ENCODE measurements around the gene PRG3. TPM values are rescaled to one million over a fixed set of nuclear protein-coding genes. Genes with fewer than 3 reads are reported as not detected.

Gene PRG3
- total RNA-seq, 1 experiment from 2014 or later, result not detected

- no peak for ATAC-seq
- peak; percentile 65 for DNase-seq
- Histone ChIP-seq H3K9me3 (ENCODE audit: low read length) (no peaks in the 10 kb centered on the region), H3K27me3 (ENCODE audit: low read length) (peaks cover 14% of the 10 kb centered on the region; the same call in 1 of the 2 replicates), H3K4me2 (ENCODE audit: low read length) (no peak overlapping the region), H2AFZ (ENCODE audit: low read length) (no peak overlapping the region), H3K36me3 (ENCODE audit: low read depth, low read length) (no peaks in the 10 kb centered on the region), H3K9me2 (replicated peaks; ENCODE audit: low read length) (no peaks in the 10 kb centered on the region), H4K20me1 (ENCODE audit: low read length) (no peaks in the 10 kb centered on the region), H3K79me2 (ENCODE audit: low read length) (no peaks in the 10 kb centered on the region), H3K4me3 (ENCODE audit: low read length) (no peak overlapping the region), H3K27ac (ENCODE audit: low read length) (no peak overlapping the region), H3F3A (ENCODE audit: low read length, unreplicated experiment) (no peaks in the 10 kb centered on the region), H3K9ac (ENCODE audit: low read length) (no peak overlapping the region), H3K4me1 (ENCODE audit: insufficient read depth, low read length) (no peaks in the 10 kb centered on the region)
- intact Hi-C loops (cut with micrococcal nuclease), result no loop called here
- POLR2A ChIA-PET (ENCODE audit: unreplicated experiment), result no interaction called here
- TF ChIP-seq EZH2phosphoT487 (IDR thresholded peaks at IDR 0.05; ENCODE audit: borderline replicate concordance, low read length) (no peak), CTCF (conservative IDR thresholded peaks at IDR 0.05; ENCODE audit: low read depth, low read length) (no peak), EZH2 (IDR thresholded peaks at IDR 0.05; ENCODE audit: low read length, unreplicated experiment) (no peak)
- CTCF ChIA-PET, result no interaction called here
- no TSS peak for BruUV-seq (replicated peaks)
Observed at GRCh38 chr11:57379732-57380131, 1.2 kb downstream of the PRG3 start.

DNA sequence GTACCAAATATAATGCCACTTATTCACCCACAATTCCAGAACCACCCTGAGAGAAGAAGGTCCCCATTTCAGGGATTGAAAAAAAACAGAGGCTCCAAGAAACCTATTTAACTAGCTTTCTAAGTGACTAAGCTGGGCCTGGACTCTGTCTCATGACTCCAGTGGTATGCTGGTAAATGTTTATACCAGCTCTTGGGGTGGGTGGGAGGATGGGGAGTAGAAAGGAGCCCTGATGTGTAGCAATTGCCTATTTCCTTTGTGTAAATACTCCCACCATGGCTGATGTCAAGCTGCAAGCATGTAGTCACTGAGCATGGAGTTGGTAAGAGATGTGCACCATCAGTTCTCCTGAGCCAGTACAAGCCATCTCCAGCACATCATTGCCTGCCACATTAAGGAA lies 2.8 kb downstream of the PRG3 start:
- TF ChIP-seq EZH2 (IDR thresholded peaks at IDR 0.05; ENCODE audit: low read length, unreplicated experiment) (no peak), CTCF (conservative IDR thresholded peaks at IDR 0.05; ENCODE audit: low read depth, low read length) (no peak), EZH2phosphoT487 (IDR thresholded peaks at IDR 0.05; ENCODE audit: borderline replicate concordance, low read length) (no peak)
- ChIA-PET CTCF (interaction anchor here (0.6 kb wide), 1 partner anchor 78 kb away, joined by 10 read pairs; no protein-coding TSS in a partner anchor), POLR2A (ENCODE audit: unreplicated experiment) (no interaction called here)

DNA sequence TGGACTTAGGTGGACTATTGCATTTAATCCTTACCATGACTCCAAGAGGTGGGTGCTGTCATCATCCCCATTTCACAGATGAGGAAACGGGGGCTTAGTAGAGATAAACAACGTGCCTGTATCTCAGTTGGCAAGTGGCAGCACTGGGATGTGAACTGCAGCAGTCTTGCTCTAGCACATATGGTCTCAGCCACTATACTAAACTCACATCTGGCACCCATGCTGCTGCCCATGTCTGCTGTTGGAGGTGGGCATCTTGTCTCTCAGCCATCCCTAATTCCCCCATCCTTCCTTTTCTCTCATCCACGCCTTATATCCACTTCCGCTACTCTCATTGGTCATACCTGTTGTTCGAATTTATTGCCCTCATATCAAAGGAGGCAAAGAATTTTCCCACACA lies 3.8 kb downstream of the PRG3 start:
- no peak overlapping the region for H3K27ac ChIP-seq (ENCODE audit: low read length)
- DNase-seq (no peak), ATAC-seq (no peak)
- TF ChIP-seq CTCF (conservative IDR thresholded peaks at IDR 0.05; ENCODE audit: low read depth, low read length) (no peak), EZH2 (IDR thresholded peaks at IDR 0.05; ENCODE audit: low read length, unreplicated experiment) (no peak), EZH2phosphoT487 (IDR thresholded peaks at IDR 0.05; ENCODE audit: borderline replicate concordance, low read length) (no peak)
- intact Hi-C loops (cut with micrococcal nuclease), result no loop called here
- H3F3A ChIP-seq (ENCODE audit: low read length, unreplicated experiment), result no peaks in the 10 kb centered on the region
- no peak overlapping the region for H2AFZ ChIP-seq (ENCODE audit: low read length)
- BruUV-seq (replicated peaks), result no TSS peak
- H3K4me2 ChIP-seq (ENCODE audit: low read length), result no peak overlapping the region
- H3K9me2 ChIP-seq (replicated peaks; ENCODE audit: low read length), result no peaks in the 10 kb centered on the region
- no peaks in the 10 kb centered on the region for H3K4me1 ChIP-seq (ENCODE audit: insufficient read depth, low read length)
- POLR2A ChIA-PET (ENCODE audit: unreplicated experiment), result no interaction called here
- no peaks in the 10 kb centered on the region for H3K9me3 ChIP-seq (ENCODE audit: low read length)
- no peak overlapping the region for H3K9ac ChIP-seq (ENCODE audit: low read length)
- H3K4me3 ChIP-seq (ENCODE audit: low read length), result no peak overlapping the region
- no peaks in the 10 kb centered on the region for H3K36me3 ChIP-seq (ENCODE audit: low read depth, low read length)
- no peaks in the 10 kb centered on the region for H4K20me1 ChIP-seq (ENCODE audit: low read length)
- CTCF ChIA-PET, result no interaction called here
- no peaks in the 10 kb centered on the region for H3K27me3 ChIP-seq (ENCODE audit: low read length)
- H3K79me2 ChIP-seq (ENCODE audit: low read length), result no peaks in the 10 kb centered on the region

More for the DNA sequence above, 2.8 kb downstream of the PRG3 start:
- Histone ChIP-seq H3K27me3 (ENCODE audit: low read length) (0 out of 2 replicates have a peak, but pooled peaks cover under 1% of the 10 kb centered on the region), H4K20me1 (ENCODE audit: low read length) (no peaks in the 10 kb centered on the region), H3K79me2 (ENCODE audit: low read length) (no peaks in the 10 kb centered on the region), H3K9me3 (ENCODE audit: low read length) (no peaks in the 10 kb centered on the region), H3K4me2 (ENCODE audit: low read length) (no peak overlapping the region), H3K4me3 (ENCODE audit: low read length) (no peak overlapping the region), H3F3A (ENCODE audit: low read length, unreplicated experiment) (no peaks in the 10 kb centered on the region), H3K27ac (ENCODE audit: low read length) (no peak overlapping the region), H3K4me1 (ENCODE audit: insufficient read depth, low read length) (no peaks in the 10 kb centered on the region), H3K36me3 (ENCODE audit: low read depth, low read length) (no peaks in the 10 kb centered on the region), H3K9me2 (replicated peaks; ENCODE audit: low read length) (no peaks in the 10 kb centered on the region), H2AFZ (ENCODE audit: low read length) (no peak overlapping the region), H3K9ac (ENCODE audit: low read length) (no peak overlapping the region)
- ATAC-seq (no peak), DNase-seq (no peak)
- no TSS peak for BruUV-seq (replicated peaks)
- intact Hi-C loops (cut with micrococcal nuclease), result no loop called here
